Mesenchymal stem cell (in vitro differentiated cells and primary cell): ENCODE results near the gene KYNU.
"Not testable (repeated sequence)": the region's sequence is repeated elsewhere in the genome, so short reads cannot be mapped to it uniquely, and the experiment has no call there.

Experiments
- DNase-seq: peaks from one replicate; pipeline ENCODE4 v3.0.0-alpha.2; 2013
- H2AFZ ChIP-seq: one replicate; pipeline ENCODE4 v1.6.1; 2013; ENCODE audit warnings: low read depth, mild to moderate bottlenecking, control low read depth, inconsistent platforms, low read length, moderate library complexity
- H2AK5ac ChIP-seq: 2 replicates; pipeline ENCODE4 v1.6.1; 2013; ENCODE audit warnings: low read length, moderate library complexity, mild to moderate bottlenecking, inconsistent platforms; ENCODE audit not compliant: severe bottlenecking
- H2BK120ac ChIP-seq: one replicate; pipeline ENCODE4 v1.6.1; 2013; ENCODE audit warnings: low read depth, mild to moderate bottlenecking, inconsistent platforms, low read length, moderate library complexity
- H2BK12ac ChIP-seq, 2 experiments: one replicate each; pipeline ENCODE4 v1.6.1; 2013; ENCODE audit warnings: inconsistent platforms in 2 of 2, low read length in 2 of 2, mild to moderate bottlenecking in 2 of 2, moderate library complexity in 2 of 2, control low read depth in 1 of 2
- H2BK15ac ChIP-seq: one replicate; pipeline ENCODE4 v1.6.1; 2013; ENCODE audit warnings: mild to moderate bottlenecking, low read depth, inconsistent platforms; ENCODE audit not compliant: poor library complexity, severe bottlenecking
- H2BK5ac ChIP-seq: 2 replicates; pipeline ENCODE4 v1.6.1; 2013; ENCODE audit warnings: low read depth, mild to moderate bottlenecking, low read length, control low read depth, inconsistent platforms; ENCODE audit not compliant: poor library complexity, severe bottlenecking
- H3K14ac ChIP-seq, 2 experiments: one replicate each; pipeline ENCODE4 v1.6.1; 2013; ENCODE audit warnings: inconsistent platforms in 2 of 2, low read length in 2 of 2, control low read depth in 1 of 2, mild to moderate bottlenecking in 1 of 2, moderate library complexity in 1 of 2
- H3K18ac ChIP-seq, 2 experiments: one replicate each; pipeline ENCODE4 v1.6.1; 2013; ENCODE audit warnings: inconsistent platforms in 2 of 2, low read length in 2 of 2, control low read depth in 1 of 2, low read depth in 1 of 2, mild to moderate bottlenecking in 1 of 2
- H3K23ac ChIP-seq, 2 experiments: one replicate each; pipeline ENCODE4 v1.6.1; 2013; ENCODE audit warnings: inconsistent platforms in 2 of 2, low read length in 2 of 2, mild to moderate bottlenecking in 2 of 2, moderate library complexity in 2 of 2, control low read depth in 1 of 2
- H3K27ac ChIP-seq: 2 replicates; pipeline ENCODE4 v1.5.1; 2013; ENCODE audit warnings: mild to moderate bottlenecking, moderate library complexity, low read length, control low read depth, inconsistent platforms; ENCODE audit not compliant: poor library complexity, severe bottlenecking
- H3K27me3 ChIP-seq, 2 experiments: 2 replicates each; pipeline versions ENCODE4 v1.6.1 to v1.7.0; 2013; ENCODE audit warnings: low read length in 2 of 2, mild to moderate bottlenecking in 2 of 2, moderate library complexity in 2 of 2, control low read depth in 1 of 2, inconsistent platforms in 1 of 2; ENCODE audit not compliant: control insufficient read depth in 1 of 2, insufficient read depth in 1 of 2
- H3K36me3 ChIP-seq, 2 experiments: 2 replicates each; pipeline versions ENCODE4 v1.6.1 to v1.7.0; 2013; ENCODE audit warnings: low read length in 2 of 2, control low read depth in 1 of 2, inconsistent platforms in 1 of 2, low read depth in 1 of 2, mild to moderate bottlenecking in 1 of 2; ENCODE audit not compliant: insufficient read depth in 2 of 2, control insufficient read depth in 1 of 2
- H3K4ac ChIP-seq, 2 experiments: one replicate each; pipeline ENCODE4 v1.6.1; 2013; ENCODE audit warnings: inconsistent platforms in 2 of 2, low read length in 2 of 2, mild to moderate bottlenecking in 2 of 2, moderate library complexity in 2 of 2, control low read depth in 1 of 2, low read depth in 1 of 2
- H3K4me1 ChIP-seq: 2 replicates; pipeline ENCODE4 v1.6.1; 2013; ENCODE audit warnings: low read depth, low read length, control low read depth; ENCODE audit not compliant: control insufficient read depth, insufficient read depth
- H3K4me2 ChIP-seq: 2 replicates; pipeline ENCODE4 v1.6.1; 2013; ENCODE audit warnings: low read length, mild to moderate bottlenecking, inconsistent platforms; ENCODE audit not compliant: poor library complexity, severe bottlenecking
- H3K4me3 ChIP-seq, 2 experiments: 2 replicates each; pipeline versions ENCODE4 v1.5.1 to v1.7.0; 2013; ENCODE audit warnings: low read length in 2 of 2, mild to moderate bottlenecking in 2 of 2, control low read depth in 1 of 2, low read depth in 1 of 2; ENCODE audit not compliant: insufficient read depth in 1 of 2
- H3K79me1 ChIP-seq: replicated peaks from 2 replicates; pipeline ENCODE4 v1.6.1; 2013; ENCODE audit warnings: mild to moderate bottlenecking, control low read depth, low read length, inconsistent platforms; ENCODE audit not compliant: poor library complexity, severe bottlenecking
- H3K9ac ChIP-seq: 2 replicates; pipeline ENCODE4 v1.7.0; 2013; ENCODE audit warnings: mild to moderate bottlenecking, low read length, moderate library complexity
- H3K9me3 ChIP-seq: 2 replicates; pipeline ENCODE4 v1.7.0; 2013; ENCODE audit warnings: mild to moderate bottlenecking, low read length; ENCODE audit not compliant: control insufficient read depth
- H4K8ac ChIP-seq: one replicate; pipeline ENCODE4 v1.6.1; 2013; ENCODE audit warnings: inconsistent platforms, mild to moderate bottlenecking, low read length, moderate library complexity
- H4K91ac ChIP-seq: one replicate; pipeline ENCODE4 v1.6.1; 2013; ENCODE audit warnings: mild to moderate bottlenecking, low read length, inconsistent platforms
- WGBS: methylation state at CpG from one replicate; pipeline ENCODE4 v1.1.7; 2013; ENCODE audit warnings: mixed read lengths; 5-methylcytosine and 5-hydroxymethylcytosine counted together

Gene KYNU

GRCh38 chr2:142901780-142902179, 24.3 kb downstream of the KYNU start:
- H2BK120ac ChIP-seq: no peak overlapping the region
- no peak overlapping the region for H3K14ac ChIP-seq
- H2BK15ac ChIP-seq: no peak overlapping the region
- H3K9me3 ChIP-seq: no peaks in the 10 kb centered on the region
- H2BK5ac ChIP-seq: no peak overlapping the region
- no peak overlapping the region for H3K27ac ChIP-seq
- no peak overlapping the region for H2AK5ac ChIP-seq
- no peaks in the 10 kb centered on the region for H3K79me1 ChIP-seq
- H3K4ac ChIP-seq: no peak overlapping the region
- H4K8ac ChIP-seq: no peak overlapping the region
- H2BK12ac ChIP-seq: no peak overlapping the region
- no peaks in the 10 kb centered on the region for H3K36me3 ChIP-seq
- H3K27me3 ChIP-seq: no peaks in the 10 kb centered on the region
- no peak overlapping the region for H3K4me3 ChIP-seq
- peaks cover 2% of the 10 kb centered on the region for H3K4me1 ChIP-seq
- H3K18ac ChIP-seq: no peak overlapping the region
- H2AFZ ChIP-seq: no peak overlapping the region
- no peak overlapping the region for H3K9ac ChIP-seq
- no peak overlapping the region for H4K91ac ChIP-seq
- WGBS: 91% methylated on average over 5 of the region's 6 CpGs
- H3K4me2 ChIP-seq: no peak overlapping the region
- no peak for DNase-seq
- H3K23ac ChIP-seq: no peak overlapping the region

GRCh38 chr2:142903726-142904125, 26.3 kb downstream of the KYNU start:
- H4K8ac ChIP-seq, H2AFZ ChIP-seq, H3K18ac ChIP-seq, H3K4ac ChIP-seq, H3K4me3 ChIP-seq, DNase-seq, H3K9me3 ChIP-seq, H3K27ac ChIP-seq, H3K27me3 ChIP-seq, H3K4me2 ChIP-seq, H3K14ac ChIP-seq, H2BK15ac ChIP-seq, H3K36me3 ChIP-seq, H2BK12ac ChIP-seq, H2BK120ac ChIP-seq, H3K79me1 ChIP-seq, H2BK5ac ChIP-seq, H3K23ac ChIP-seq, H3K4me1 ChIP-seq, H2AK5ac ChIP-seq, H4K91ac ChIP-seq, H3K9ac ChIP-seq: not testable (repeated sequence)
- 95% methylated on average over 5 of the region's 7 CpGs for WGBS

DNA sequence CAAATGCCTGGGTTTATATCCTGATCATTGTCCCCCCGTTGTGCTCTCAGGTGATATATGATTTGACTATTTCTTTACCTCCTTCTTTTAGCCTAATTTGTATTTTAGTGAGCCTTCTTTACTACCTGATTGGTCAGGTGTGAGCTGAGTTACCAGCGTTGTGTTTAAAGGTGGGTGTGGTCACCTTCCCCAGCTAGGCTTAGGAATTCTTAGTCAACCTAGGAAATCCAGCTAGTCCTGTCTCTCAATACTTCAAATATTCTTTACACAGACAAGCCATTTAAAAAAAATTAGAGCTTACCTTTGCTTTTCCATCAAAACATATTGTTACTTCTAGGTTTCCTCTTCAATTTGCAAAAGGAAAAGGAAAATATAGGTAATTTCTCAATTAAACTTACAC, 30.2 kb downstream of the KYNU start:
- Histone ChIP-seq H3K4me2 (no peak overlapping the region), H4K8ac (no peak overlapping the region), H3K23ac (no peak overlapping the region), H3K27ac (no peak overlapping the region), H3K4ac (no peak overlapping the region), H3K4me3 (no peak overlapping the region), H4K91ac (no peak overlapping the region), H3K79me1 (no peaks in the 10 kb centered on the region), H2BK120ac (no peak overlapping the region), H3K27me3 (no peaks in the 10 kb centered on the region), H2AK5ac (no peak overlapping the region), H3K18ac (no peak overlapping the region), H2BK5ac (no peak overlapping the region), H2BK15ac (no peak overlapping the region), H3K9me3 (no peaks in the 10 kb centered on the region), H3K36me3 (no peaks in the 10 kb centered on the region), H3K9ac (no peak overlapping the region), H3K4me1 (no peaks in the 10 kb centered on the region), H3K14ac (no peak overlapping the region), H2AFZ (no peak overlapping the region), H2BK12ac (no peak overlapping the region)
- WGBS: 67% methylated on average over 1 of the region's 2 CpGs
- DNase-seq: no peak

- H4K91ac ChIP-seq: no peak overlapping the region
- no peak for DNase-seq
- no peak overlapping the region for H3K23ac ChIP-seq
- H2BK12ac ChIP-seq: no peak overlapping the region
- H3K18ac ChIP-seq: no peak overlapping the region
- no peaks in the 10 kb centered on the region for H3K36me3 ChIP-seq
- 91% methylated on average over 3 of the region's 4 CpGs for WGBS
- no peak overlapping the region for H2BK15ac ChIP-seq
- no peak overlapping the region for H3K4me3 ChIP-seq
- no peaks in the 10 kb centered on the region for H3K27me3 ChIP-seq
- H3K4me2 ChIP-seq: no peak overlapping the region
- H3K14ac ChIP-seq: no peak overlapping the region
- no peaks in the 10 kb centered on the region for H3K9me3 ChIP-seq
- H2BK5ac ChIP-seq: no peak overlapping the region
- H2AFZ ChIP-seq: no peak overlapping the region
- H4K8ac ChIP-seq: no peak overlapping the region
- H3K4me1 ChIP-seq: no peaks in the 10 kb centered on the region
- no peak overlapping the region for H3K4ac ChIP-seq
- H2AK5ac ChIP-seq: no peak overlapping the region
- H3K9ac ChIP-seq: no peak overlapping the region
- H2BK120ac ChIP-seq: no peak overlapping the region
- no peak overlapping the region for H3K27ac ChIP-seq
- H3K79me1 ChIP-seq: no peaks in the 10 kb centered on the region
These were observed 37.2 kb downstream of the KYNU start for GRCh38 chr2:142914507-142915313.
